GM18909 (cell line): ENCODE data around the gene DCBLD2.

ENCODE experiments used
- ATAC-seq: cut with Tn5 transposase; IDR thresholded peaks from one replicate; pipeline ENCODE4 v1.9.1; 2021; ENCODE audit warnings: mild to moderate bottlenecking; ENCODE audit not compliant: unreplicated experiment, poor library complexity

Gene DCBLD2

GRCh38 chr3:98901392-98902350 is at the start of gene DCBLD2:
Gene DCBLD2, minus strand, starts transcription at chr3:98901695. Its CDS starts 369 bp downstream, at chr3:98901326.
- ATAC-seq, result peak; percentile 99

- ATAC-seq, result no peak
Observed at GRCh38 chr3:98945666-98946065, 44.2 kb upstream of the DCBLD2 start.

- no peak for ATAC-seq
Observed at GRCh38 chr3:98945101-98945524, 43.6 kb upstream of the DCBLD2 start.

GRCh38 chr3:98930413-98930812 is 28.9 kb upstream of the DCBLD2 start:
- ATAC-seq, result no peak

GRCh38 chr3:98921957-98922356 is 20.5 kb upstream of the DCBLD2 start:
- no peak for ATAC-seq

GRCh38 chr3:98920166-98920565 is 18.7 kb upstream of the DCBLD2 start:
- no peak for ATAC-seq

- ATAC-seq, result no peak
Observed at GRCh38 chr3:98918586-98918985, 17.1 kb upstream of the DCBLD2 start.

GRCh38 chr3:98917608-98918007 is 16.1 kb upstream of the DCBLD2 start:
- ATAC-seq, result no peak

- ATAC-seq, result no peak
Observed at GRCh38 chr3:98914210-98915080, 12.9 kb upstream of the DCBLD2 start.

GRCh38 chr3:98912448-98912847 is 11.0 kb upstream of the DCBLD2 start:
- ATAC-seq, result no peak

GRCh38 chr3:98906230-98906629 is 4.7 kb upstream of the DCBLD2 start:
- ATAC-seq, result no peak

GRCh38 chr3:98903705-98904481 is 2.4 kb upstream of the DCBLD2 start:
- no peak for ATAC-seq

- no peak for ATAC-seq
Observed at GRCh38 chr3:98903099-98903498, 1.6 kb upstream of the DCBLD2 start.

- ATAC-seq, result no peak
Observed at GRCh38 chr3:98902351-98902740, 851 bp upstream of the DCBLD2 start.

- ATAC-seq, result peak; percentile 33
Observed at GRCh38 chr3:98901119-98901391, 440 bp downstream of the DCBLD2 start.

GRCh38 chr3:98900265-98901118 is 1.0 kb downstream of the DCBLD2 start:
- ATAC-seq, result peak; percentile 3

GRCh38 chr3:98897701-98898100 is 3.8 kb downstream of the DCBLD2 start:
- no peak for ATAC-seq

GRCh38 chr3:98894791-98895576 is 6.5 kb downstream of the DCBLD2 start:
- ATAC-seq, result no peak

GRCh38 chr3:98893740-98894139 is 7.8 kb downstream of the DCBLD2 start:
- ATAC-seq, result no peak
